D341Med (cell line): ENCODE results near the gene TTC36.
"Not testable (repeated sequence)": the region's sequence is repeated elsewhere in the genome, so short reads cannot be mapped to it uniquely, and the experiment has no call there.

Source experiments
- DNase-seq: peaks from one replicate; pipeline ENCODE4 v3.0.0; 2012; ENCODE audit warnings: low spot score

The TTC36 gene

GRCh38 chr11:118527109-118527508 lies at the start of gene TTC36:
TTC36 (plus strand) TSS chr11:118527474; CDS start chr11:118527495, 21 bp downstream.
- DNase-seq, result no peak

- not testable (repeated sequence) for DNase-seq
These were observed 46.0 kb upstream of the TTC36 start for GRCh38 chr11:118481238-118481637.

- no peak for DNase-seq
These were observed 42.9 kb upstream of the TTC36 start for GRCh38 chr11:118484405-118484804.

GRCh38 chr11:118485273-118485672 lies 42.0 kb upstream of the TTC36 start:
- DNase-seq, result no peak

GRCh38 chr11:118488480-118489109 lies 38.7 kb upstream of the TTC36 start:
- peak; percentile 76 for DNase-seq

- no peak for DNase-seq
These were observed 36.2 kb upstream of the TTC36 start for GRCh38 chr11:118491041-118491440.

- no peak for DNase-seq
These were observed 29.4 kb upstream of the TTC36 start for GRCh38 chr11:118497831-118498230.

GRCh38 chr11:118503216-118503615 lies 24.1 kb upstream of the TTC36 start:
- DNase-seq, result no peak

GRCh38 chr11:118511601-118512000 lies 15.7 kb upstream of the TTC36 start:
- no peak for DNase-seq

- no peak for DNase-seq
These were observed 13.2 kb upstream of the TTC36 start for GRCh38 chr11:118514103-118514502.

GRCh38 chr11:118519549-118519948 lies 7.7 kb upstream of the TTC36 start:
- no peak for DNase-seq

- DNase-seq, result no peak
These were observed 5.4 kb upstream of the TTC36 start for GRCh38 chr11:118521892-118522311.

- DNase-seq, result peak; percentile 72
These were observed 4.7 kb upstream of the TTC36 start for GRCh38 chr11:118522571-118523072.

- no peak for DNase-seq
These were observed 2.9 kb upstream of the TTC36 start for GRCh38 chr11:118524356-118524755.

GRCh38 chr11:118524757-118525470 lies 2.4 kb upstream of the TTC36 start:
- no peak for DNase-seq

- DNase-seq, result no peak
These were observed 586 bp upstream of the TTC36 start for GRCh38 chr11:118526688-118527087.

- DNase-seq, result no peak
These were observed 1.2 kb downstream of the TTC36 start for GRCh38 chr11:118528511-118528910.

- DNase-seq, result no peak
These were observed 2.4 kb downstream of the TTC36 start for GRCh38 chr11:118529584-118530175.

GRCh38 chr11:118530180-118530682 lies 3.0 kb downstream of the TTC36 start:
- DNase-seq, result no peak

- DNase-seq, result peak; percentile 94
These were observed 3.7 kb downstream of the TTC36 start, which contains the start of gene TMEM25 for GRCh38 chr11:118530683-118531596. TMEM25 (plus strand) TSS chr11:118531192; CDS start chr11:118531802, 610 bp downstream.

- peak; percentile 63 for DNase-seq
These were observed 4.4 kb downstream of the TTC36 start for GRCh38 chr11:118531597-118532084.
